HG03064 (cell line): Measurements from ENCODE around the gene FAM156A.
"Not testable (repeated sequence)": the region's sequence is repeated elsewhere in the genome, so short reads cannot be mapped to it uniquely, and the experiment has no call there.

Experiments used
- ATAC-seq: cut with Tn5 transposase; IDR thresholded peaks from one replicate; pipeline ENCODE4 v1.9.1; 2021; ENCODE audit warnings: low read depth; ENCODE audit not compliant: unreplicated experiment

The FAM156A gene

DNA sequence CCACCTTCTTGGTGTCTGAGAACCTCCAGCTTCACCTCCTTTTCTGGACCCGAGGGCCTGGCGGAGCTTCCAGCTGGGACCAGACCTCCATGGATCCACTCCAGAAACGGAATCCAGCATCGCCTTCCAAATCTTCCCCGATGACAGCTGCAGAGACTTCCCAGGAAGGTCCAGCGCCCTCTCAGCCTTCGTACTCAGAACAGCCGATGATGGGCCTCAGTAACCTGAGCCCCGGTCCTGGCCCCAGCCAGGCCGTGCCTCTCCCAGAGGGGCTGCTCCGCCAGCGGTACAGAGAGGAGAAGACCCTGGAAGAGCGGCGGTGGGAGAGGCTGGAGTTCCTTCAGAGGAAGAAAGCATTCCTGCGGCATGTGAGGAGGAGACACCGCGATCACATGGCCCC is 51.2 kb downstream of the FAM156A start:
- not testable (repeated sequence) for ATAC-seq

DNA sequence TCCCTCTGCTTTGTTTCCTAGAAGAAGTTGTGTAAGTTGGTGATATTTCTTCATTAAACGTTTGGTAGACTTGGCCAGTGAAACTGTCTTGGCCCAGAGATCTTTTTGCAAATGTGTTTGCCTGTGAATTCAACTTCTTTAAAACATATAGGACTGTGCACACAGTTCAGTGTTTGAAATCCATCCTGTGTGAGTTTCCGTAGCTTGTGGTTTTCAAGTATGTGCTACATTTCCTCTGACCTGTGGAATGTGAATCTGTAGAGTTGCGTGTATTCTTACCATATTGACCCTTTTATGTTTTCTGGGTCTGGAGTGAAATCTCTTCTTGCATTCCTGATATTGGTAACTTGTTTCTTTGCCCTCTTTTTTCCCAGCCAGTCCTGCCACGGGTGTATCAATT is 52.2 kb downstream of the FAM156A start:
- not testable (repeated sequence) for ATAC-seq

DNA sequence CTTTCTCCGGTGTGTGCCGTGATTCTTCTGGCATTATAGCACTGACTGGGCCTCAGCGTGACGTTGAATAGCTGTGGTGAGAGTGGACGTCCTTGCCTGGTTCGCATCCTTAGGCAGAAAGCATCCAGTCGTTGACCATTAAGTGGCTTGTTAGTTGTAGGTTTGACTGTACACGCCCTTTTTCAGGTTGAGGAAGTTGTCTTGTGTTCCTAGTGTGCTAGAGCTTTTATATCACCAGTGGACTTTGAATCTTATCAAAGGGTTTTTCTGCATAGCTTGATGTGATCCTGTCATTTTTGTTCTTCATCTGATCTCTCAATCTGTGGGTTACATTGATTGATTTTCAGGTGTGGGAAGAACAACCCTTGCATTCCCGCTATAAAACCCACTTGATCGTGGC is 52.8 kb downstream of the FAM156A start:
- not testable (repeated sequence) for ATAC-seq
